Natural killer cell (primary cell): ENCODE measurements around the gene SPIN2A. TPM values are rescaled to one million over a fixed set of nuclear protein-coding genes. Genes with fewer than 3 reads are reported as not detected.
A peak's percentile ranks its signal among the peaks of the same experiment; 100 is the strongest.
"Not testable (repeated sequence)": the region's sequence is repeated elsewhere in the genome, so short reads cannot be mapped to it uniquely, and the experiment has no call there.

Source experiments
- ATAC-seq, 3 donors: fragments of 150-1000 bp in 2 of 3; fragments of 200-7000 bp in 1 of 3; cut with Tn5 transposase; 1 replicate in 1 of 3; 2 replicates in 2 of 3; pipeline ENCODE4 v1.10.0; 2021; ENCODE audit warnings: mild to moderate bottlenecking in 2 of 3, moderate library complexity in 2 of 3
- DNase-seq, 2 donors: peaks; one replicate each; pipeline versions ENCODE4 v3.0.0 to v3.0.0-alpha.2; 2013 to 2021; ENCODE audit warnings: mixed read lengths in 1 of 2
- H3K27ac ChIP-seq: one replicate; pipeline ENCODE4 v1.5.1; 2013; ENCODE audit warnings: mild to moderate bottlenecking, low read length
- H3K27me3 ChIP-seq: one replicate; pipeline ENCODE4 v1.6.1; 2013; ENCODE audit warnings: low read length; ENCODE audit not compliant: control insufficient read depth, insufficient read depth
- H3K36me3 ChIP-seq: one replicate; pipeline ENCODE4 v1.6.1; 2013; ENCODE audit warnings: low read length; ENCODE audit not compliant: control insufficient read depth, insufficient read depth
- H3K4me1 ChIP-seq: one replicate; pipeline ENCODE4 v1.6.1; 2013; ENCODE audit warnings: low read length; ENCODE audit not compliant: control insufficient read depth, insufficient read depth
- H3K4me3 ChIP-seq: one replicate; pipeline ENCODE4 v1.5.1; 2013; ENCODE audit warnings: low read length
- H3K9me3 ChIP-seq: one replicate; pipeline ENCODE4 v1.6.1; 2013; ENCODE audit warnings: low read length; ENCODE audit not compliant: control insufficient read depth, insufficient read depth
- H3K27ac Mint-ChIP-seq, 2 donors: one replicate each; pipeline ENCODE4 v1.8.0; 2022; ENCODE audit warnings: mild to moderate bottlenecking in 2 of 2, mixed read lengths in 2 of 2, moderate library complexity in 1 of 2
- H3K27me3 Mint-ChIP-seq, 2 donors: one replicate each; pipeline ENCODE4 v1.8.0; 2022; ENCODE audit warnings: low read depth in 2 of 2, mixed read lengths in 2 of 2
- H3K36me3 Mint-ChIP-seq: one replicate; pipeline ENCODE4 v1.8.0; 2022; ENCODE audit warnings: mixed read lengths
- H3K4me1 Mint-ChIP-seq, 2 donors: one replicate each; pipeline ENCODE4 v1.8.0; 2022; ENCODE audit warnings: mixed read lengths in 2 of 2
- H3K4me3 Mint-ChIP-seq: one replicate; pipeline ENCODE4 v1.8.0; 2022; ENCODE audit warnings: mild to moderate bottlenecking, moderate library complexity, mixed read lengths
- H3K9me3 Mint-ChIP-seq, 2 donors: one replicate each; pipeline ENCODE4 v1.8.0; 2022; ENCODE audit warnings: mixed read lengths in 2 of 2
- CTCF ChIP-seq: fragments of 200-600 bp; IDR thresholded peaks from one replicate; pipeline ENCODE4 v1.8.0; 2022; ENCODE audit warnings: antibody characterized with exemption
- WGBS: methylation state at CpG from one replicate; pipeline ENCODE4 v1.1.7; 2013; ENCODE audit warnings: missing lambda C conversion rate; ENCODE audit not compliant: insufficient coverage; 5-methylcytosine and 5-hydroxymethylcytosine counted together
- intact Hi-C: fragments of 100-400 bp; cut with micrococcal nuclease; formaldehyde crosslinking; loops from one replicate; pipeline ENCODE4 v1.14.2; 2022
- total RNA-seq, 4 donors: library from RNA; stranded (reverse); fragments of 120-200 nt in 1 of 4; gene quantifications; one replicate each; pipeline versions ENCODE4 v1.2.3 to v1.2.4, GENCODE V29; 2013 to 2022

SPIN2A gene
- total RNA-seq, 3 donors from 2014 or later (not counting 1 experiment from before 2014, with no cell fraction given), result 0.43 to 1.4 (median 1.3) TPM

- H3K4me1 Mint-ChIP-seq, result peaks cover 6 to 27% of the 10 kb centered on the region in 2 donors
- peak within 1 kb of the TSS; percentile 93 for H3K4me3 Mint-ChIP-seq
- Histone ChIP-seq H3K9me3 (no peaks in the 10 kb centered on the region), H3K27me3 (no peaks in the 10 kb centered on the region), H3K4me1 (peaks cover 4% of the 10 kb centered on the region), H3K36me3 (no peaks in the 10 kb centered on the region), H3K4me3 (peak within 1 kb of the TSS; percentile 71), H3K27ac (peak within 1 kb of the TSS; percentile 48)
- H3K9me3 Mint-ChIP-seq, result no peaks in the 10 kb centered on the region
- peaks cover 0 to 6% of the 10 kb centered on the region in 2 donors for H3K27me3 Mint-ChIP-seq
- TF ChIP-seq CTCF, result no peak
- H3K27ac Mint-ChIP-seq, result peak within 1 kb of the TSS; percentile 64 to 95
- H3K36me3 Mint-ChIP-seq, result no peaks in the 10 kb centered on the region
- DNase-seq (peak; percentile 45 to 84), ATAC-seq (peak; percentile 96 to 97 (median 97))
- 0% methylated on average over 42 of the region's 43 CpGs for WGBS
- intact Hi-C loops, result no loop called here
Measured at GRCh38 chrX:57121162-57121755, 15.9 kb downstream of the SPIN2A start, which contains the start of gene SPIN2B. SPIN2B (minus strand) TSS chrX:57121548.

DNA sequence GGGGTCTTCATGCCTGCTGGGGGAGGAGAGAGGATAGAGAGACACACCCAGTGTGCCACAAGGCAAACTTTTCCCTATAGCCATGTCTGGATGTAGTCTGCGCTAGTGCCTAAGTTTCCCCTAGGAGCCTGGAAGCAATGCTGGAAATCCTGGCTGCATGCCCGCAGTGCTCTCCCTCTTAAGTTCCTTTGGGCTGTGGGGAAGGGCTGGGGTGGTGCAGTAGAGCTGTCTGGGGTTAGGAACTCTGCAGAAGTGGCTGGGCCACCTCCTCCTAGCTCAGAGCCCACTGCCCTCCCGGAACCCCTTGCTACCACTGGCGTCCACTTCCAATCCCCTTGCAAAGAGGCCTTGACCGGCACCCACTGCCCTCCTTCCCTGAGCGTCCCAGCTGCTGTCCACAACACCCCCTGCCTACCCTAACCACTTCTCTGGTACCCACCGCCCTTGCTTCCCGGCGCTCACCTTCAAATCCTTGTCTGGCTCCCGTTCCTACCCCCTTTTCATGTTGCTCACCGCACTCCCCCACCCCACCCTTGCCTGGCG is 16.5 kb downstream of the SPIN2A start:
- H3K27me3 ChIP-seq, H3K9me3 ChIP-seq, H3K36me3 ChIP-seq, H3K4me1 ChIP-seq, H3K27ac ChIP-seq, H3K9me3 Mint-ChIP-seq, H3K36me3 Mint-ChIP-seq, ATAC-seq, intact Hi-C loops, H3K27me3 Mint-ChIP-seq: not testable (repeated sequence)
- WGBS, result 3% methylated on average over 10 of the region's 12 CpGs
- Mint-ChIP-seq H3K27ac (peak overlapping the region; percentile 64 to 95), H3K4me1 (peaks cover 6 to 27% of the 10 kb centered on the region in 2 donors), H3K4me3 (peak overlapping the region; percentile 93)
- peak overlapping the region; percentile 71 for H3K4me3 ChIP-seq
- DNase-seq, result peak in 1 of 2 donors; percentile 3

DNA sequence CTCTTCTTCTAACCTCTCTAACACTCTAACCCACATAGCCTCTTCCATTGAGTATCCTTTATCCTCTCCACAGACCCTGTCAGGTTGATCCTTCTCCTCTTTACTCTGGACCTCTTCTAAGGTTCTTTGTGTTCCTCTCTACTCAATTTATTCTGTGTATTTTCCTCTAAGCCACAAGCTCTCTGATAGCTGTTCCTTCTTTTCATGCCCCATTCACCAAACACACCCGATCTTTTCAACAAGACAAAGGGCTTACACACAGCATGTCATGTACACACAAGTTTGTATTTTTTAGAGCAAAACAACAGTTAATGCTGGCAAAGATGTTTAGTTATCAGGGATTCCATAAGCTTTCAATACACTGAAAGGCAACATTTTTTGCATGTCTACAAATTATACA is 17.8 kb downstream of the SPIN2A start:
- Histone ChIP-seq H3K4me1 (peaks cover 4% of the 10 kb centered on the region), H3K36me3 (no peaks in the 10 kb centered on the region), H3K9me3 (no peaks in the 10 kb centered on the region), H3K27me3 (no peaks in the 10 kb centered on the region), H3K27ac (no peak overlapping the region), H3K4me3 (no peak overlapping the region)
- ATAC-seq (no peak), DNase-seq (no peak)
- Mint-ChIP-seq H3K4me1 (peaks cover 6 to 21% of the 10 kb centered on the region in 2 donors), H3K27me3 (no peaks in the 10 kb centered on the region), H3K27ac (peak overlapping the region in 1 of 2 donors; percentile 30), H3K9me3 (no peaks in the 10 kb centered on the region), H3K36me3 (no peaks in the 10 kb centered on the region), H3K4me3 (no peak overlapping the region)
- no CpG with 5 or more reads among the region's 1 CpG for WGBS
- intact Hi-C loops, result no loop called here
- TF ChIP-seq CTCF, result no peak

DNA sequence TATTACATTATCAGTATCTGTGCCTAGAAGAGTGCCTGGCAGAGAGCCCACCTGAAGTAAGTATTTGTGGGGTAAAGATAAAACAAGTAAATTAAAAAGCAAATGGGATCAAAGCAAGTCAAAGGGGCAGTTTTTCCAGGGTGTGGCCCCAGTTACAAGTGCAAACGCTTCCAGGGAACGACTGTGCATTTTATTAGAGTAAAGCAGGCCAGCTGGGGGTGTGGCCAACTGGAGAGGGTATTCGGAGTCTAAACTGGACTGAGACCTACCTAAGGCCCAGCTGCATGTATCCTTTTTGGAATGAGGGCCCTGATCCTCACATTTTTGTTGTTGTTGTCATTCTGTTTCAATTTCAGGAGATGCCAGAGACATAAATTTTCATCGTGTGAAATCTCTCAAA is 19.6 kb downstream of the SPIN2A start:
- H3K36me3 ChIP-seq, ATAC-seq, H3K4me3 ChIP-seq, H3K4me1 ChIP-seq, H3K27ac ChIP-seq, H3K9me3 ChIP-seq, DNase-seq, H3K9me3 Mint-ChIP-seq, H3K27me3 ChIP-seq, intact Hi-C loops, H3K27me3 Mint-ChIP-seq, H3K4me3 Mint-ChIP-seq, H3K27ac Mint-ChIP-seq, H3K36me3 Mint-ChIP-seq: not testable (repeated sequence)
- peaks cover 6 to 21% of the 10 kb centered on the region in 2 donors for H3K4me1 Mint-ChIP-seq
- WGBS, result 17% methylated on average over 2 of the region's 4 CpGs
